Measurements from ENCODE around the gene GTF3A.

The GTF3A gene

GRCh38 chr13:27405546-27406134 is 18.8 kb upstream of the GTF3A start:
- no peak for DNase-seq (ENCODE audit: low read depth, low spot score)

- no peak for DNase-seq (ENCODE audit: low read depth, low spot score)
Observed at GRCh38 chr13:27406178-27406939, 18.1 kb upstream of the GTF3A start.

- no peak for DNase-seq (ENCODE audit: low read depth, low spot score)
Observed at GRCh38 chr13:27408074-27408473, 16.3 kb upstream of the GTF3A start.

- no peak for DNase-seq (ENCODE audit: low read depth, low spot score)
Observed at GRCh38 chr13:27409013-27409412, 15.4 kb upstream of the GTF3A start.

- DNase-seq (ENCODE audit: low read depth, low spot score): no peak
Observed at GRCh38 chr13:27411341-27411740, 13.1 kb upstream of the GTF3A start.

GRCh38 chr13:27415116-27415515 is 9.3 kb upstream of the GTF3A start:
- DNase-seq (ENCODE audit: low read depth, low spot score): no peak

- no peak for DNase-seq (ENCODE audit: low read depth, low spot score)
Observed at GRCh38 chr13:27419328-27419727, 5.1 kb upstream of the GTF3A start.

- no peak for DNase-seq (ENCODE audit: low read depth, low spot score)
Observed at GRCh38 chr13:27421101-27421871, 3.1 kb upstream of the GTF3A start.

- no peak for DNase-seq (ENCODE audit: low read depth, low spot score)
Observed at GRCh38 chr13:27423333-27423732, 1.1 kb upstream of the GTF3A start.

GRCh38 chr13:27425158-27425917 is 919 bp downstream of the GTF3A start:
- DNase-seq (ENCODE audit: low read depth, low spot score): no peak

- DNase-seq (ENCODE audit: low read depth, low spot score): no peak
Observed at GRCh38 chr13:27425918-27426630, 1.7 kb downstream of the GTF3A start.

- no peak for DNase-seq (ENCODE audit: low read depth, low spot score)
Observed at GRCh38 chr13:27427641-27428040, 3.2 kb downstream of the GTF3A start.

- no peak for DNase-seq (ENCODE audit: low read depth, low spot score)
Observed at GRCh38 chr13:27428160-27428559, 3.7 kb downstream of the GTF3A start.

GRCh38 chr13:27432180-27432579 is 7.8 kb downstream of the GTF3A start:
- DNase-seq (ENCODE audit: low read depth, low spot score): no peak

GRCh38 chr13:27432611-27433210 is 8.3 kb downstream of the GTF3A start:
- DNase-seq (ENCODE audit: low read depth, low spot score): no peak

GRCh38 chr13:27437126-27437525 is 12.7 kb downstream of the GTF3A start:
- DNase-seq (ENCODE audit: low read depth, low spot score): no peak

- DNase-seq (ENCODE audit: low read depth, low spot score): no peak
Observed at GRCh38 chr13:27440408-27440807, 16.0 kb downstream of the GTF3A start.

GRCh38 chr13:27442071-27442647 is 17.7 kb downstream of the GTF3A start:
- DNase-seq (ENCODE audit: low read depth, low spot score): no peak

GRCh38 chr13:27442797-27443196 is 18.4 kb downstream of the GTF3A start:
- DNase-seq (ENCODE audit: low read depth, low spot score): no peak

- DNase-seq (ENCODE audit: low read depth, low spot score): no peak
Observed at GRCh38 chr13:27446986-27447583, 22.7 kb downstream of the GTF3A start.

Measured in smooth muscle cell of the brain vasculature (primary cell).